MCF 10A (cell line): Measurements from ENCODE around the gene DGKG. TPM values are rescaled to one million over a fixed set of nuclear protein-coding genes. Genes with fewer than 3 reads are reported as not detected.

Experiments used
- BruUV-seq: library from RNA; stranded (reverse); fragments of 400-500 nt; replicated peaks from 2 replicates; lab custom pipeline; 2021; lab: Mats Ljungman, UMichigan
- CTCF ChIA-PET: fragments of 300-600 bp; sonication (Branson Sonifier 250); formaldehyde crosslinking; extraction: SDS; loops from one replicate; lab custom pipeline; 2021; ENCODE audit warnings: antibody characterized with exemption, inconsistent platforms; lab: Yijun Ruan, JAX
- POLR2A ChIA-PET: fragments of 300-600, 350-650 bp; sonication (Branson Sonifier 250); formaldehyde crosslinking; extraction: SDS; loops from one replicate; lab custom pipeline; 2020; ENCODE audit warnings: antibody characterized with exemption, inconsistent platforms; lab: Yijun Ruan, JAX
- DNase-seq: peaks from one replicate; pipeline ENCODE4 v3.0.0-alpha.2; 2018; ENCODE audit not compliant: unreplicated experiment
- H3K27ac Mint-ChIP-seq: one replicate; pipeline ENCODE4 v1.8.0; 2022; ENCODE audit warnings: mild to moderate bottlenecking, low read depth, mixed read lengths; ENCODE audit not compliant: unreplicated experiment
- H3K27me3 Mint-ChIP-seq: one replicate; pipeline ENCODE4 v1.8.0; 2022; ENCODE audit warnings: mixed read lengths; ENCODE audit not compliant: insufficient read depth, unreplicated experiment
- H3K36me3 Mint-ChIP-seq: one replicate; pipeline ENCODE4 v1.8.0; 2022; ENCODE audit warnings: mild to moderate bottlenecking, moderate library complexity, mixed read lengths; ENCODE audit not compliant: insufficient read depth, unreplicated experiment
- H3K4me1 Mint-ChIP-seq: one replicate; pipeline ENCODE4 v1.8.0; 2022; ENCODE audit warnings: mixed read lengths; ENCODE audit not compliant: insufficient read depth, unreplicated experiment
- H3K4me3 Mint-ChIP-seq: one replicate; pipeline ENCODE4 v1.8.0; 2022; ENCODE audit warnings: mild to moderate bottlenecking, moderate library complexity, mixed read lengths; ENCODE audit not compliant: unreplicated experiment
- H3K9me3 Mint-ChIP-seq: one replicate; pipeline ENCODE4 v1.8.0; 2022; ENCODE audit warnings: mixed read lengths; ENCODE audit not compliant: unreplicated experiment
- CTCF ChIP-seq: fragments of 200-600 bp; IDR thresholded peaks from one replicate; pipeline ENCODE4 v1.8.0; 2022; ENCODE audit warnings: antibody characterized with exemption, mild to moderate bottlenecking; ENCODE audit not compliant: unreplicated experiment
- intact Hi-C: fragments of 100-400 bp; cut with micrococcal nuclease; formaldehyde crosslinking; loops from 2 replicates; pipeline ENCODE4 v1.14.1; 2022
- total RNA-seq: library from RNA; stranded (reverse); gene quantifications from 2 replicates; pipeline ENCODE4 v1.2.3, GENCODE V29; 2022

Gene DGKG
- total RNA-seq, 1 experiment from 2014 or later: not detected

GRCh38 chr3:186359078-186359477 lies 3.0 kb downstream of the DGKG start:
- ChIA-PET POLR2A (no interaction called here), CTCF (interaction anchor here (0.6 to 0.7 kb wide), 2 partner anchors 208 to 350 kb away, joined by 3 read pairs; no protein-coding TSS in a partner anchor)
- Mint-ChIP-seq H3K4me1 (no peaks in the 10 kb centered on the region), H3K27me3 (peaks cover 54% of the 10 kb centered on the region), H3K4me3 (no peak overlapping the region), H3K27ac (no peak overlapping the region), H3K9me3 (no peaks in the 10 kb centered on the region), H3K36me3 (no peaks in the 10 kb centered on the region)
- TF ChIP-seq CTCF: no peak
- no peak for DNase-seq
- intact Hi-C loops: no loop called here
- BruUV-seq: no TSS peak

GRCh38 chr3:186356152-186356551 lies 5.9 kb downstream of the DGKG start:
- intact Hi-C loops: no loop called here
- H3K9me3 Mint-ChIP-seq: no peaks in the 10 kb centered on the region
- H3K4me1 Mint-ChIP-seq: no peaks in the 10 kb centered on the region
- BruUV-seq: no TSS peak
- H3K36me3 Mint-ChIP-seq: no peaks in the 10 kb centered on the region
- no peak overlapping the region for H3K4me3 Mint-ChIP-seq
- no peak for DNase-seq
- ChIA-PET CTCF (interaction anchor here (0.5 kb wide), 1 partner anchor 361 kb away, joined by 3 read pairs; no protein-coding TSS in a partner anchor), POLR2A (no interaction called here)
- H3K27ac Mint-ChIP-seq: no peak overlapping the region
- no peak for TF ChIP-seq CTCF
- H3K27me3 Mint-ChIP-seq: peaks cover 42% of the 10 kb centered on the region

GRCh38 chr3:186354100-186354499 lies 7.9 kb downstream of the DGKG start:
- DNase-seq: no peak
- ChIA-PET POLR2A (no interaction called here), CTCF (no interaction called here)
- no peak for TF ChIP-seq CTCF
- no TSS peak for BruUV-seq
- H3K4me1 Mint-ChIP-seq: no peaks in the 10 kb centered on the region
- no peak overlapping the region for H3K4me3 Mint-ChIP-seq
- no peaks in the 10 kb centered on the region for H3K9me3 Mint-ChIP-seq
- no peaks in the 10 kb centered on the region for H3K36me3 Mint-ChIP-seq
- no peak overlapping the region for H3K27ac Mint-ChIP-seq
- peaks cover 29% of the 10 kb centered on the region for H3K27me3 Mint-ChIP-seq
- intact Hi-C loops: no loop called here

GRCh38 chr3:186352369-186352768 lies 9.7 kb downstream of the DGKG start:
- ChIA-PET CTCF (no interaction called here), POLR2A (no interaction called here)
- no peak for DNase-seq
- BruUV-seq: no TSS peak
- TF ChIP-seq CTCF: no peak
- Mint-ChIP-seq H3K4me3 (no peak overlapping the region), H3K27ac (no peak overlapping the region), H3K36me3 (no peaks in the 10 kb centered on the region), H3K9me3 (no peaks in the 10 kb centered on the region), H3K4me1 (no peaks in the 10 kb centered on the region), H3K27me3 (peaks cover 29% of the 10 kb centered on the region)
- intact Hi-C loops: no loop called here
